Activated CD4-positive, alpha-beta memory T cell treated with anti-CD3 and anti-CD28 coated beads for 36 hours (primary cell): ENCODE results near the gene SEL1L3. TPM values are rescaled to one million over a fixed set of nuclear protein-coding genes. Genes with fewer than 3 reads are reported as not detected.

Experiments used
- CTCF ChIA-PET: fragments of 350-600 bp; sonication (Branson Sonifier 250); formaldehyde crosslinking; loops from one replicate; lab custom pipeline; 2021; ENCODE audit warnings: antibody characterized with exemption, inconsistent platforms; lab: Charles Lee
- POLR2A ChIA-PET: fragments of 350-600 bp; sonication (Branson Sonifier 250); formaldehyde crosslinking; loops from one replicate; lab custom pipeline; 2021; ENCODE audit warnings: antibody characterized with exemption; lab: Charles Lee
- DNase-seq: peaks from one replicate; pipeline ENCODE4 v3.0.0-alpha.2; 2020
- H3K27ac Mint-ChIP-seq: one replicate; pipeline ENCODE4 v1.8.0; 2021; ENCODE audit warnings: mixed read lengths
- H3K27me3 Mint-ChIP-seq: one replicate; pipeline ENCODE4 v1.8.0; 2021; ENCODE audit warnings: mixed read lengths
- H3K36me3 Mint-ChIP-seq: one replicate; pipeline ENCODE4 v1.8.0; 2021; ENCODE audit warnings: mixed read lengths
- H3K4me1 Mint-ChIP-seq: one replicate; pipeline ENCODE4 v1.8.0; 2021; ENCODE audit warnings: low read depth, mixed read lengths
- H3K4me3 Mint-ChIP-seq: one replicate; pipeline ENCODE4 v1.8.0; 2021; ENCODE audit warnings: mild to moderate bottlenecking, mixed read lengths
- H3K9me3 Mint-ChIP-seq: one replicate; pipeline ENCODE4 v1.8.0; 2021; ENCODE audit warnings: mixed read lengths
- intact Hi-C: fragments of 100-400 bp; cut with micrococcal nuclease; formaldehyde crosslinking; loops from one replicate; pipeline ENCODE4 v1.15.1; 2023
- total RNA-seq, 2 experiments: library from RNA; stranded (reverse); gene quantifications; one replicate each; pipeline ENCODE4 v1.2.3, GENCODE V29; 2021

The SEL1L3 gene
- total RNA-seq, 2 experiments from 2014 or later, result 67.1 to 67.7 TPM

DNA sequence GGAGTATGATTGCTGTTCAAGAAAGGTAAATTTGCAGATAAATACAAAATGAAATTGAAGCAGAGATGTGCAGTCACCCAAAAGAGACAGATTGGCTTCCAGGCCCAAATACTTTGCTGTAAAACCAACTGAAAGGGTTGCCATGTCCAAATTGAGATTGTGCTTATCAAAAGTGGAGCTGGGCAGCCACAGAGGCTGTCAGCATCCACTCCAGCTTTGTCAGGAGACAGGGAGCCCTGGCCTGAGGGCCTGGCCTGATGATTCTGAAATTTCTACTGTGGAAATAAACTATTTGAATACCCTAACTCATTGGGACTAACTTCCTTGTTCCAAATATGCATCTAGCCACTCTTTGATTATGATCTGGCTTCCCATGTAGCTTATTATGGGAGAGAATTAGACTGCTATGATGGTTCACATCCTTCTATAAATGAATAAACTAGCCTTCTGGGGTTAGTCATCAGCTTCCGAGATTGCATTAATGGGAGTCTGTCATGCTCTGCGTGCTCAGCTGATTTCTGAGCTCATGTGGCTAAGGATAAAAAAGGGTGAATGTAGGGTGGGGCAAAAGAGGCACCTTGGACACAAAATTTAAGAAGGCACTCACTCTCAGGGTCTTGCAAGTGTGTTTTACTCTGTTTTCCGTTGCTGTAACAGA lies 158.9 kb downstream of the SEL1L3 start:
- Mint-ChIP-seq H3K36me3 (no peaks in the 10 kb centered on the region), H3K27me3 (no peaks in the 10 kb centered on the region), H3K4me3 (no peak overlapping the region), H3K9me3 (no peaks in the 10 kb centered on the region), H3K4me1 (no peaks in the 10 kb centered on the region), H3K27ac (no peak overlapping the region)
- no peak for DNase-seq
- intact Hi-C loops, result no loop called here
- ChIA-PET CTCF (no interaction called here), POLR2A (no interaction called here)

- intact Hi-C loops, result no loop called here
- no peak overlapping the region for H3K27ac Mint-ChIP-seq
- H3K4me3 Mint-ChIP-seq, result no peak overlapping the region
- no peaks in the 10 kb centered on the region for H3K4me1 Mint-ChIP-seq
- H3K27me3 Mint-ChIP-seq, result no peaks in the 10 kb centered on the region
- H3K9me3 Mint-ChIP-seq, result no peaks in the 10 kb centered on the region
- no peaks in the 10 kb centered on the region for H3K36me3 Mint-ChIP-seq
- DNase-seq, result no peak
- ChIA-PET POLR2A (no interaction called here), CTCF (no interaction called here)
These were observed 159.9 kb downstream of the SEL1L3 start for GRCh38 chr4:25702848-25703247.

DNA sequence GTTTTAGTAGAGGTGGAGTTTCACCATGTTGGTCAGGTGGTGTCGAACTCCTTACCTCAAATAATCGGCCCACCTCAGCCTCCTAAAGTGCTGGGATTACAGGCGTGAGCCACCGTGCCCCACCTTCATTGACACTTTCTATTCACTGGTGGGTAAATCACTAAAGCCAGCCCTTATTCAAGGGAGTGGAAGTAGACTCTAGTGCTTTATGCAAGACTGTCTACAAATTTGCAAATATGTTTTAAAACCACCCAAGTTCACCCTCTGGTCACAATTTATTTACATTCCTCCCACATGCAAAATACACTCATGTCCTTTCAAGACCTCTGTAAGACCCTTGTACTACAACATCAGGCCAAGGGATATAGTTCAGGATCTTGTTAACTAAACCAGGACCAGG lies 162.1 kb downstream of the SEL1L3 start:
- Mint-ChIP-seq H3K27me3 (no peaks in the 10 kb centered on the region), H3K4me1 (no peaks in the 10 kb centered on the region), H3K27ac (no peak overlapping the region), H3K9me3 (no peaks in the 10 kb centered on the region), H3K36me3 (no peaks in the 10 kb centered on the region), H3K4me3 (no peak overlapping the region)
- DNase-seq, result no peak
- ChIA-PET CTCF (no interaction called here), POLR2A (no interaction called here)
- intact Hi-C loops, result no loop called here

DNA sequence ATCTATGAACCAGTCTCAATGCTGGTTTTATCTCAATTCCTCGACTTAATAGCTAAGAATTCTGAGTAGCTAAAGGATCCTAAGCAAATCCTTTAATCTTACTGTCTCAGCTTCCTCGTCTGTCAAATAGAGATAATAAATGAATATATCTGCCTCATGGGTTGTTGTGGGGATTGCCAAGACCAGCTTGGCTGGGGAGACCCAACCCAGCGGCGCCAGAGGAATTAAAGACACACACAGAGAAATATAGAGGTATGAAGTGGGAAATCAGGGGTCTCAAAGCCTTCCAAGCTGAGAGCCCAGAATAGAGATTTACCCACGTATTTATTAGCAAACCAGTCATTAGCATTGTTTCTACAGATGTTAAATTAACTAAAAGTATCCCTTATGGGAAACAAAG lies 165.3 kb downstream of the SEL1L3 start:
- no peak overlapping the region for H3K4me3 Mint-ChIP-seq
- no peak overlapping the region for H3K27ac Mint-ChIP-seq
- intact Hi-C loops, result no loop called here
- no peaks in the 10 kb centered on the region for H3K36me3 Mint-ChIP-seq
- no peaks in the 10 kb centered on the region for H3K9me3 Mint-ChIP-seq
- POLR2A ChIA-PET, result no interaction called here
- no peaks in the 10 kb centered on the region for H3K27me3 Mint-ChIP-seq
- DNase-seq, result no peak
- CTCF ChIA-PET, result no interaction called here
- no peaks in the 10 kb centered on the region for H3K4me1 Mint-ChIP-seq

Other genes starting within 250 kb of the SEL1L3 start
- not detected for gene SLC34A2, start 207.1 kb downstream of the SEL1L3 start, total RNA-seq
- 10 to 100 TPM; 26.0 to 28.0 TPM for gene SMIM20, start 51.2 kb upstream of the SEL1L3 start, total RNA-seq